Measurements from ENCODE around the gene COL9A3. TPM values are rescaled to one million over a fixed set of nuclear protein-coding genes. Genes with fewer than 3 reads are reported as not detected.

COL9A3 gene
- total and polyA plus RNA-seq, 12 donors = 0.45 to 15.2 (median 2.3) TPM

DNA sequence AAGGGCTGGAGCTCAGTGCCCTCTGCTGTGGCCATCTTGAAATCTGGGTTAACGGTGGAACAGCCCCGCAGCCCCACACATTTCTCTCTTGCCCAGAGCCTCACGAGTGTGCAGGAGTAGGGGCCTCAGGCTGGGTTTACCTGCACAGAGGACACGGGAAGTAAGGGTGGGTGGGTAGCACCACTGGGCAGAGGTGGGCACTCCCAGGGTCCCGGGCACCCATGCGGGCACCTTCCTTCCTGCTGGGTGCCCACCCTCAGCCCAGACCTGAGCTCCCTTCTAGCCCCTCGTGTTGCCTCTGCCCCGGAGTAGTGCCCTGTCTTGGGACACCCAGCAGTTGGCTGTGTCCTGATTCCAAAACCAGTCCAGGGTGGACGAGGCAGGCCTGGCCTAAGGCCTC, 11.2 kb downstream of the COL9A3 start:
- H3K36me3 ChIP-seq = no peaks in the 10 kb centered on the region
- H3K9me3 ChIP-seq = no peaks in the 10 kb centered on the region
- TF ChIP-seq, protein P1, sequence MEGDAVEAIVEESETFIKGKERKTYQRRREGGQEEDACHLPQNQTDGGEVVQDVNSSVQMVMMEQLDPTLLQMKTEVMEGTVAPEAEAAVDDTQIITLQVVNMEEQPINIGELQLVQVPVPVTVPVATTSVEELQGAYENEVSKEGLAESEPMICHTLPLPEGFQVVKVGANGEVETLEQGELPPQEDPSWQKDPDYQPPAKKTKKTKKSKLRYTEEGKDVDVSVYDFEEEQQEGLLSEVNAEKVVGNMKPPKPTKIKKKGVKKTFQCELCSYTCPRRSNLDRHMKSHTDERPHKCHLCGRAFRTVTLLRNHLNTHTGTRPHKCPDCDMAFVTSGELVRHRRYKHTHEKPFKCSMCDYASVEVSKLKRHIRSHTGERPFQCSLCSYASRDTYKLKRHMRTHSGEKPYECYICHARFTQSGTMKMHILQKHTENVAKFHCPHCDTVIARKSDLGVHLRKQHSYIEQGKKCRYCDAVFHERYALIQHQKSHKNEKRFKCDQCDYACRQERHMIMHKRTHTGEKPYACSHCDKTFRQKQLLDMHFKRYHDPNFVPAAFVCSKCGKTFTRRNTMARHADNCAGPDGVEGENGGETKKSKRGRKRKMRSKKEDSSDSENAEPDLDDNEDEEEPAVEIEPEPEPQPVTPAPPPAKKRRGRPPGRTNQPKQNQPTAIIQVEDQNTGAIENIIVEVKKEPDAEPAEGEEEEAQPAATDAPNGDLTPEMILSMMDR (IDR thresholded peaks at IDR 0.05) = no peak
- no peaks in the 10 kb centered on the region for H3K27me3 ChIP-seq
- ATAC-seq (no peak), DNase-seq (no peak)
- intact Hi-C loops (cut with DNase I) = no loop called here
- WGBS, 2 donors = 87 to 91% methylated on average over 9 of the region's 9 CpGs
- no peak overlapping the region for H3K27ac ChIP-seq
- H3K4me1 ChIP-seq = peaks cover 0 to 16% (median 6%) of the 10 kb centered on the region in 9 donors
- no peak overlapping the region for H3K4me3 ChIP-seq

DNA sequence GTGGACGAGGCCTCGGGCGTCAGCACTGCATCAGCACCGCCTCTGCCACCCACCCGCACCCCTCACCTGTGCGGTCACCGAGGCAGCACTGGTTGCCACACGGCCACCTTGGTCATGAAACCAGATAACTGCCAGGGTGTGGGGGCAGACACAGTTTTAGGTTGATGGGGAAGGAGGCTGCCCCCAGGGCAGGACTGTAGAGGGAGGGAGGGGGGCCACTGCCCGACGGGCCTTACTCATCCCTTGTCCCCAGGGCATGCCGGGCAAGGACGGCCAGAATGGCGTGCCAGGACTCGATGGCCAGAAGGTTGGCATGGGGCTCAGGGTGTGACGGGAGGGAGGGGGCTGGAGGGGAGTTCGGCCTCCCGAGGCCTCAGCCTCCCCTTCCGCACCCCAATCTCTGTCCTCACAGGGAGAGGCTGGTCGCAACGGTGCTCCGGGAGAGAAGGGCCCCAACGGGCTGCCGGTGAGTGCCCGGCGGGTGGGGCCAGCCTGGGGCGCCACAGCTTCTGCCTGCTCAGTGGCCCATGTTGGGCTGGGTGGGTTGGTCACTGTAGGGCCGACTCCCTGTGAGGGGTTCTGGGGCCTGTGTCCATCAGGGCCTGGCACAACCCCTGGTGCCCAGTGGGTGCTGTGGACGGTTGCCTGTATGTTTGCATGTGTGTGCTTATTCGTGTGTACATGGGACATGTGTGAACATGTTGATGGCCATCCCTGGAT, 11.8 kb downstream of the COL9A3 start:
- peak in 1 of 2 donors; percentile 12 for DNase-seq
- intact Hi-C loops (cut with DNase I) = no loop called here
- Histone ChIP-seq H3K9me3 (no peaks in the 10 kb centered on the region), H3K36me3 (no peaks in the 10 kb centered on the region), H3K4me1 (peaks cover 0 to 16% (median 6%) of the 10 kb centered on the region in 9 donors), H3K27me3 (no peaks in the 10 kb centered on the region), H3K27ac (no peak overlapping the region), H3K4me3 (no peak overlapping the region)
- no peak for ATAC-seq
- WGBS, 2 donors = 86 to 92% methylated on average over 29 of the region's 29 CpGs
- TF ChIP-seq, protein P1 (IDR thresholded peaks at IDR 0.05) = no peak

DNA sequence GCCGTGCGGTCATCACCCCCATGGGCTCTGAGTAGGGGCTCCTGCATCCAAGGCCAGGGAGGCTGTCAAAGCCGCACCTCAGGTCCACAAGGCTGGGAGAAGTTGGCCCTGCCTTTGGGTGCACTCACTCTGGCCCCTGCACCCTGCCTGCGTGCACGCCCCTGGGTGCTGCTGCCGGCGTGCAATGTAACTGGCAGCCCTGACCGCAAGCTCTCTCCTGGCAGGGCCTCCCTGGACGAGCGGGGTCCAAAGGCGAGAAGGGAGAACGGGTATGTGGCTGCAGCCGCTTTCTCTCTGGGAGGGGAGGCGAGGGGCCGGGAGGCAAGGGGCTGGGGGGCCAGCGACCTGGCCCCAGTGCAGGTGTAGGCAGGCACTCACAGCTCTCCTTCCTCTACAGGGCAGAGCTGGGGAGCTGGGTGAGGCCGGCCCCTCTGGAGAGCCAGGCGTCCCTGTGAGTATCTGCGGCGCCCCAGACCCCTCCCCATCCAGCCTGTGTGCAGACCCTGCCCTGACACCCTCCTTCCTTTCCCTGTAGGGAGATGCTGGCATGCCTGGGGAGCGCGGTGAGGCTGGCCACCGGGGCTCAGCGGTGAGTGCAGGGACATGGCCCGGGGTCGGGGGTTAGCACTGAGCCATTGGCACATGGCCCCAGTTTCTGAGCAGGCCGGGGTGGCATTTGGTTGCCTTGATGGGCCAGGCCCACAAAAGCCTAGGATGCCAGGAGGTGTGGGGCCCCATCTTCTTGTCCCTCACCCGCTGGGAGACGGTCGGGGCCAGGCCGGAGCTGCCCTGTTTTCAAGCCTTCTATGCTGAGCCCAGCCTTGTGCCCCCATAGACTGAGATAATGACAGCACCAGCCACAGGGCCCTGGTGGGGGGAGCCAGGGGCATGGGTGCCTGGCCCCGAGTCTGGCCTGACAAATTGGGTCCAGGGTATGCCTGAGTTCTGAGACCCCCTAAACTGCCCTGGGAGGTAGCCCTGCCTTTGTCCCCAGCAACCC, 12.7 kb downstream of the COL9A3 start:
- DNase-seq = no peak
- H3K4me3 ChIP-seq = no peak overlapping the region
- no peaks in the 10 kb centered on the region for H3K36me3 ChIP-seq
- intact Hi-C loops (cut with DNase I) = no loop called here
- H3K27me3 ChIP-seq = no peaks in the 10 kb centered on the region
- TF ChIP-seq, protein P1 (IDR thresholded peaks at IDR 0.05) = no peak
- no peak overlapping the region for H3K27ac ChIP-seq
- peaks cover 0 to 12% (median 3%) of the 10 kb centered on the region in 9 donors for H3K4me1 ChIP-seq
- H3K9me3 ChIP-seq = no peaks in the 10 kb centered on the region
- ATAC-seq = no peak
- WGBS, 2 donors = 95 to 97% methylated on average over 32 of the region's 32 CpGs

DNA sequence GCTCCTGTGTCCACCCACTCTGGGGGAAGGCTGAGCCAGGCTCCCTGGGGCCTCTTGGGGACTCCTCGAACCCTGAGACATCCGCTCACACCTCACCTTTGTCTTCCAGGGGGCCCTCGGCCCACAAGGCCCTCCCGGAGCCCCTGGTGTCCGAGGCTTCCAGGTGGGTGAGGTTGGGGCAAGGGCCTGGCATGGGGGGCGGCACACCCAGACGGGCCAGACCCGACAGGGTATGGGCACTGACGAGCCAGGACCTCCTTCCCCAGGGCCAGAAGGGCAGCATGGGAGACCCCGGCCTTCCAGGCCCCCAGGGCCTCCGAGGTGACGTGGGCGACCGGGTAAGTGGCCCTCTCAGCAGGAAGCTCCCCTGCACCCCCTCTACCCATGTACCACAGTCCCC, 13.4 kb downstream of the COL9A3 start:
- H3K27me3 ChIP-seq = no peaks in the 10 kb centered on the region
- no peak overlapping the region for H3K4me3 ChIP-seq
- ATAC-seq = no peak
- no peaks in the 10 kb centered on the region for H3K36me3 ChIP-seq
- DNase-seq = no peak
- intact Hi-C loops (cut with DNase I) = no loop called here
- 91 to 96% methylated on average over 10 to 14 of the region's 14 CpGs for WGBS, 2 donors
- H3K4me1 ChIP-seq = peaks cover 0 to 9% (median 0%) of the 10 kb centered on the region in 9 donors
- H3K9me3 ChIP-seq = no peaks in the 10 kb centered on the region
- TF ChIP-seq, protein P1 (IDR thresholded peaks at IDR 0.05) = no peak
- no peak overlapping the region for H3K27ac ChIP-seq

All from heart right ventricle (tissue), 16 donors.